HFFc6 (cell line): ENCODE results near the gene THSD7B. TPM values are rescaled to one million over a fixed set of nuclear protein-coding genes. Genes with fewer than 3 reads are reported as not detected.

ENCODE experiments used
- DNase-seq: peaks from one replicate; pipeline ENCODE4 v3.0.0-alpha.2; 2018
- H3K27ac Mint-ChIP-seq: 2 replicates; pipeline ENCODE4 v1.8.0; 2020; ENCODE audit warnings: mild to moderate bottlenecking, mixed read lengths
- H3K27me3 Mint-ChIP-seq: 2 replicates; pipeline ENCODE4 v1.8.0; 2021; ENCODE audit warnings: mild to moderate bottlenecking, moderate library complexity, mixed read lengths; ENCODE audit not compliant: insufficient read depth
- H3K36me3 Mint-ChIP-seq: 2 replicates; pipeline ENCODE4 v1.8.0; 2021; ENCODE audit warnings: low read depth, mixed read lengths
- H3K4me1 Mint-ChIP-seq: 2 replicates; pipeline ENCODE4 v1.8.0; 2020; ENCODE audit warnings: low read depth, mixed read lengths
- H3K4me3 Mint-ChIP-seq: 2 replicates; pipeline ENCODE4 v1.8.0; 2020; ENCODE audit warnings: mild to moderate bottlenecking, moderate library complexity, mixed read lengths
- H3K9me3 Mint-ChIP-seq: 2 replicates; pipeline ENCODE4 v1.8.0; 2020; ENCODE audit warnings: mild to moderate bottlenecking, mixed read lengths
- CTCF ChIP-seq: fragments of 200-600 bp; sonication (generic); IDR thresholded peaks from 2 replicates; pipeline ENCODE4 v1.5.0; 2021; ENCODE audit warnings: antibody characterized with exemption, mild to moderate bottlenecking
- total RNA-seq, 6 experiments: library from RNA; stranded (reverse); fragmentation: NEBNext Ultra II Directional; extraction: Animal tissue kit (Norgen Biotek cat#: 25700); gene quantifications; 2 replicates in 1 of 6; 3 replicates in 5 of 6; pipeline ENCODE4 v1.2.3, GENCODE V29; 2021

The THSD7B gene
- total RNA-seq, 6 experiments from 2014 or later = 0.10 to 0.25 (median 0.22) TPM; not detected in 2

- no peaks in the 10 kb centered on the region for H3K4me1 Mint-ChIP-seq
- H3K27ac Mint-ChIP-seq = no peak overlapping the region
- no peaks in the 10 kb centered on the region for H3K9me3 Mint-ChIP-seq
- peaks cover 5% of the 10 kb centered on the region; the same call in 1 of the 2 replicates for H3K27me3 Mint-ChIP-seq
- TF ChIP-seq CTCF = no peak
- no peak overlapping the region for H3K4me3 Mint-ChIP-seq
- DNase-seq = no peak
- no peaks in the 10 kb centered on the region for H3K36me3 Mint-ChIP-seq
Measured at GRCh38 chr2:137009953-137010352, 244.6 kb downstream of the THSD7B start.

GRCh38 chr2:137020452-137021196 is 255.3 kb downstream of the THSD7B start:
- Mint-ChIP-seq H3K27ac (no peak overlapping the region), H3K9me3 (no peaks in the 10 kb centered on the region), H3K36me3 (no peaks in the 10 kb centered on the region), H3K4me3 (no peak overlapping the region), H3K4me1 (no peaks in the 10 kb centered on the region), H3K27me3 (peaks cover 8% of the 10 kb centered on the region; the same call in 1 of the 2 replicates)
- no peak for DNase-seq
- no peak for TF ChIP-seq CTCF

- Mint-ChIP-seq H3K36me3 (no peaks in the 10 kb centered on the region), H3K27me3 (peaks cover 8% of the 10 kb centered on the region; the same call in 1 of the 2 replicates), H3K9me3 (no peaks in the 10 kb centered on the region), H3K4me1 (no peaks in the 10 kb centered on the region), H3K4me3 (no peak overlapping the region), H3K27ac (no peak overlapping the region)
- no peak for DNase-seq
- no peak for TF ChIP-seq CTCF
Measured at GRCh38 chr2:137021763-137022162, 256.4 kb downstream of the THSD7B start.

- no peak overlapping the region for H3K4me3 Mint-ChIP-seq
- no peaks in the 10 kb centered on the region for H3K9me3 Mint-ChIP-seq
- H3K4me1 Mint-ChIP-seq = no peaks in the 10 kb centered on the region
- no peaks in the 10 kb centered on the region for H3K36me3 Mint-ChIP-seq
- H3K27me3 Mint-ChIP-seq = peaks cover 8% of the 10 kb centered on the region; the same call in 1 of the 2 replicates
- no peak for DNase-seq
- no peak for TF ChIP-seq CTCF
- no peak overlapping the region for H3K27ac Mint-ChIP-seq
Measured at GRCh38 chr2:137023205-137023604, 257.9 kb downstream of the THSD7B start.

DNA sequence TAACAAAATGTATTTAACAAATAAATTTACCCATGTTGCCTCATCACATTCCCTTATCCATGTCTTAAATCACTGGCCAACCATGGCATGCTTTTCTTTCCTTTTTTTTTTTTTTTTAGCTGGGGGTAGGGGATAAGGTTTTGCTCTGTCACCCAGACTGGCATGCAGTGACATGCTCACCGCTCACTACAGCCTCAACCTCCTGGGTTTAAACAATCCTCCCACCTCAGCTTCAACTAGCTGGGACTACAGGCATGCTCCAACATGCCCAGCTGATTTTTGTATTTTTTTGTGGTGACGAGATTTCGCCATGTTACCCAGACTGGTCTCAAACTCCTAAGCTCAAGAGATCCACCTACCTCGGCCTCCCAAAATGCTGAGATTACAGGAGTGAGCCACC is 266.4 kb downstream of the THSD7B start:
- no peak overlapping the region for H3K27ac Mint-ChIP-seq
- peak overlapping the region; percentile 17; the same call in 1 of the 2 replicates for H3K4me3 Mint-ChIP-seq
- DNase-seq = no peak
- no peaks in the 10 kb centered on the region for H3K9me3 Mint-ChIP-seq
- no peaks in the 10 kb centered on the region for H3K27me3 Mint-ChIP-seq
- no peaks in the 10 kb centered on the region for H3K4me1 Mint-ChIP-seq
- H3K36me3 Mint-ChIP-seq = no peaks in the 10 kb centered on the region
- TF ChIP-seq CTCF = no peak
